Karpas-422 (cell line): ENCODE measurements around the gene SERPINB7. TPM values are rescaled to one million over a fixed set of nuclear protein-coding genes. Genes with fewer than 3 reads are reported as not detected.
A peak's percentile ranks its signal among the peaks of the same experiment; 100 is the strongest.

Experiments used
- DNase-seq: peaks from one replicate; pipeline ENCODE4 v3.0.0-alpha.2; 2015
- H2AFZ ChIP-seq: fragments of 200-600 bp; sonication (generic); 2 replicates; pipeline ENCODE4 v1.6.1; 2014; ENCODE audit warnings: antibody characterized with exemption, low read length, mixed read lengths
- H3K27ac ChIP-seq: fragments of 200-600 bp; sonication (generic); 2 replicates; pipeline ENCODE4 v1.5.1; 2014; ENCODE audit warnings: mild to moderate bottlenecking, low read length, moderate library complexity
- H3K27me3 ChIP-seq: fragments of 200-600 bp; sonication (generic); 2 replicates; pipeline ENCODE4 v1.6.1; 2014; ENCODE audit warnings: low read length, mixed read lengths
- H3K36me3 ChIP-seq: fragments of 200-600 bp; sonication (generic); 2 replicates; pipeline ENCODE4 v1.6.1; 2014; ENCODE audit warnings: low read length, mixed read lengths; ENCODE audit not compliant: insufficient read depth
- H3K4me1 ChIP-seq: fragments of 200-600 bp; sonication (generic); 2 replicates; pipeline ENCODE4 v1.6.1; 2014; ENCODE audit warnings: mild to moderate bottlenecking, low read length, mixed read lengths
- H3K4me2 ChIP-seq: fragments of 200-600 bp; sonication (generic); 2 replicates; pipeline ENCODE4 v1.6.1; 2014; ENCODE audit warnings: low read length, low read depth, mild to moderate bottlenecking; ENCODE audit not compliant: poor library complexity, severe bottlenecking
- H3K4me3 ChIP-seq: fragments of 200-600 bp; sonication (generic); 2 replicates; pipeline ENCODE4 v1.5.1; 2014; ENCODE audit warnings: mild to moderate bottlenecking, antibody characterized with exemption, low read length, mixed read lengths
- H3K79me2 ChIP-seq: fragments of 200-600 bp; sonication (generic); 2 replicates; pipeline ENCODE4 v1.6.1; 2014; ENCODE audit warnings: mild to moderate bottlenecking, low read length, mixed read lengths
- H3K9ac ChIP-seq: fragments of 200-600 bp; sonication (generic); 2 replicates; pipeline ENCODE4 v1.6.0; 2014; ENCODE audit warnings: low read length
- H3K9me2 ChIP-seq: fragments of 200-600 bp; sonication (generic), shearing (Covaris generic); replicated peaks from 2 replicates; pipeline ENCODE4 v1.6.0; 2014; ENCODE audit warnings: mild to moderate bottlenecking, low read length, moderate library complexity; ENCODE audit not compliant: insufficient read depth
- H3K9me3 ChIP-seq: fragments of 300-700, 200-600 bp; sonication (generic); 2 replicates; pipeline ENCODE4 v1.6.1; 2014; ENCODE audit warnings: low read length, mixed read lengths
- H4K20me1 ChIP-seq: fragments of 200-600 bp; sonication (generic); 2 replicates; pipeline ENCODE4 v1.6.1; 2014; ENCODE audit warnings: mild to moderate bottlenecking, antibody characterized with exemption, low read length, low read depth; ENCODE audit not compliant: insufficient read depth
- total RNA-seq: library from RNA; depleted of rRNA; stranded (reverse); fragments of >200 nt; shearing (Covaris generic); gene quantifications from 2 replicates; pipeline ENCODE4 v1.2.3, GENCODE V29; 2014; ENCODE audit warnings: low replicate concordance; rRNA removed

The SERPINB7 gene
- 2.8 TPM in 1 of 2 replicates, not detected in the other for total RNA-seq

- H3K9ac ChIP-seq = no peak within 1 kb of the TSS
- no peaks in the 10 kb centered on the region for H4K20me1 ChIP-seq
- no peaks in the 10 kb centered on the region for H3K9me3 ChIP-seq
- no peaks in the 10 kb centered on the region for H3K9me2 ChIP-seq
- H3K4me2 ChIP-seq = no peak within 1 kb of the TSS
- no peaks in the 10 kb centered on the region for H3K4me1 ChIP-seq
- DNase-seq = no peak
- no peaks in the 10 kb centered on the region for H3K36me3 ChIP-seq
- no peak within 1 kb of the TSS for H3K4me3 ChIP-seq
- no peak within 1 kb of the TSS for H2AFZ ChIP-seq
- H3K79me2 ChIP-seq = no peaks in the 10 kb centered on the region
- H3K27me3 ChIP-seq = 0 out of 2 replicates have a peak, but pooled peaks cover 2% of the 10 kb centered on the region
- no peak within 1 kb of the TSS for H3K27ac ChIP-seq
Measured at GRCh38 chr18:63775166-63775730, at the start of gene SERPINB7. TSS of gene SERPINB7 (plus strand) at chr18:63775418. CDS start at chr18:63782373, 6,955 bp downstream.

DNA sequence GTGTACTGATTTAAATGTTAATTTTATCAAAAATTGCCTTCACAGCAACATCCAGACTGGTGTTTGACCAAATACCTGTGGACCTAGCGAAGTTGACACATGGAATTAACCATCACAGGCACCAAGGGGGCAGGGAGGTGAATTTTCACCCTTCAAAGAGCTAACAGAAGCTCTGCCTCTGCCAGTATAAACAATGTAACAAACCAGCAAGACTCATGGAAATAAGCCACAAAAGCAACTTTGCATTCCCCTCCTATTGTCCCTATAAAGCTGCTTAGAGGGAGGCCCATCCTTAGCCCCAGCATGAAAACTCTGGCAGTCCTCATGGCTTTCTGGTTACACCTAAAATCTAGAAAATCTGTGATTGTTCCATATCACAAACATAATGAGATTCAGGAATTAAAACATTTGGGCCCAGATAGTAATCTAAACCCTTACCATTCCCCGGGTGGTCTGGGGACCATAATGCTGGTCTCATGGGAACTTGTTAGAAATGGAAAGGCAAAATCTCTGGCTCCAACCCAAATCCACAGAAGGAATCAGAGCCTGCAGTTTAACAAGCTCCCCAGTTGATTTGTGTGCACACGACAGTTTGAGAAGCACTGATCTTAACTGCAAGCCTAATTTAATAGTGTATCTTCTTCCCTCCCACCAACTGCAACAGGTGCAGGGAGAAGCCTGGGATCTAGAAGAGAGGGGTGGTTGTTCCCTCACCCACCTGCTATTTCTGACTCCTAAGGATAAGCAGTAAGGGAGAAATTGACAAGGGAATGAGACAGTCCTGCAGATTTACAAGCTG lies 49.3 kb upstream of the SERPINB7 start:
- Histone ChIP-seq H4K20me1 (no peaks in the 10 kb centered on the region), H3K79me2 (no peaks in the 10 kb centered on the region), H3K27ac (no peak overlapping the region), H3K4me2 (no peak overlapping the region), H3K9me2 (no peaks in the 10 kb centered on the region), H3K4me1 (no peaks in the 10 kb centered on the region), H3K36me3 (no peaks in the 10 kb centered on the region), H3K27me3 (no peaks in the 10 kb centered on the region), H3K9ac (no peak overlapping the region), H3K9me3 (no peaks in the 10 kb centered on the region), H3K4me3 (no peak overlapping the region), H2AFZ (no peak overlapping the region)
- DNase-seq = peak; percentile 29

- no peak overlapping the region for H3K4me2 ChIP-seq
- H3K27ac ChIP-seq = no peak overlapping the region
- H3K4me1 ChIP-seq = no peaks in the 10 kb centered on the region
- no peaks in the 10 kb centered on the region for H3K79me2 ChIP-seq
- no peaks in the 10 kb centered on the region for H3K9me2 ChIP-seq
- no peaks in the 10 kb centered on the region for H4K20me1 ChIP-seq
- DNase-seq = no peak
- no peak overlapping the region for H2AFZ ChIP-seq
- H3K4me3 ChIP-seq = no peak overlapping the region
- no peaks in the 10 kb centered on the region for H3K27me3 ChIP-seq
- H3K36me3 ChIP-seq = no peaks in the 10 kb centered on the region
- no peaks in the 10 kb centered on the region for H3K9me3 ChIP-seq
- no peak overlapping the region for H3K9ac ChIP-seq
Measured at GRCh38 chr18:63730773-63731172, 44.4 kb upstream of the SERPINB7 start.

GRCh38 chr18:63731215-63731614 lies 44.0 kb upstream of the SERPINB7 start:
- H3K79me2 ChIP-seq = no peaks in the 10 kb centered on the region
- no peaks in the 10 kb centered on the region for H4K20me1 ChIP-seq
- no peak overlapping the region for H3K9ac ChIP-seq
- H3K9me2 ChIP-seq = no peaks in the 10 kb centered on the region
- H3K27ac ChIP-seq = no peak overlapping the region
- H3K4me1 ChIP-seq = no peaks in the 10 kb centered on the region
- no peak overlapping the region for H3K4me3 ChIP-seq
- H3K36me3 ChIP-seq = no peaks in the 10 kb centered on the region
- no peak overlapping the region for H2AFZ ChIP-seq
- DNase-seq = no peak
- H3K27me3 ChIP-seq = no peaks in the 10 kb centered on the region
- H3K4me2 ChIP-seq = no peak overlapping the region
- H3K9me3 ChIP-seq = no peaks in the 10 kb centered on the region

GRCh38 chr18:63736876-63737275 lies 38.3 kb upstream of the SERPINB7 start:
- no peak for DNase-seq
- Histone ChIP-seq H3K36me3 (no peaks in the 10 kb centered on the region), H3K4me2 (no peak overlapping the region), H3K9ac (no peak overlapping the region), H4K20me1 (no peaks in the 10 kb centered on the region), H3K9me3 (no peaks in the 10 kb centered on the region), H3K27ac (no peak overlapping the region), H2AFZ (no peak overlapping the region), H3K4me1 (no peaks in the 10 kb centered on the region), H3K9me2 (no peaks in the 10 kb centered on the region), H3K4me3 (no peak overlapping the region), H3K79me2 (no peaks in the 10 kb centered on the region), H3K27me3 (no peaks in the 10 kb centered on the region)

GRCh38 chr18:63741769-63742168 lies 33.4 kb upstream of the SERPINB7 start:
- Histone ChIP-seq H3K4me2 (no peak overlapping the region), H3K4me1 (no peaks in the 10 kb centered on the region), H3K4me3 (no peak overlapping the region), H3K9ac (no peak overlapping the region), H3K79me2 (no peaks in the 10 kb centered on the region), H2AFZ (no peak overlapping the region), H3K36me3 (no peaks in the 10 kb centered on the region), H3K27me3 (no peaks in the 10 kb centered on the region), H3K9me3 (no peaks in the 10 kb centered on the region), H3K27ac (no peak overlapping the region), H3K9me2 (no peaks in the 10 kb centered on the region), H4K20me1 (no peaks in the 10 kb centered on the region)
- peak; percentile 63 for DNase-seq

DNA sequence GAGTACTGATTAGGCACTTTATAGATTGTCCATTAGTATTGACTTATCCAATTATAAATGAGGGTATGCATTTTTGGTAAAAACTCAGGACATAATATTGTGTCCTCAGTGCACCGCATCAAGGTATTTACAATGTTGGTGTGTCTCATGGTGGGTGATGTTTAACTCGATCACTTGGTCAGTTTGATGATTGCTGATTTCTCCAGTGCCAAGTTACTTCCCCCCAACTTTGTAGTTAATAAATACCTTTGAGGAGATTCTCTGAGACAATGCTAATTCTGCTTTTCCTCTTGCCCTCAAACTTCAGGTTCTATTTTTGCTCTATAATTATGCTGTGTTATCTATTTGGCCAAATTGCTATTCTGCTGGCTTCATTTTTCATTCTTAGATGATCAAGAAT lies 28.2 kb upstream of the SERPINB7 start:
- Histone ChIP-seq H3K36me3 (no peaks in the 10 kb centered on the region), H3K4me3 (no peak overlapping the region), H3K9me3 (no peaks in the 10 kb centered on the region), H3K79me2 (no peaks in the 10 kb centered on the region), H3K27ac (no peak overlapping the region), H3K9me2 (no peaks in the 10 kb centered on the region), H3K4me2 (no peak overlapping the region), H3K9ac (no peak overlapping the region), H4K20me1 (no peaks in the 10 kb centered on the region), H2AFZ (no peak overlapping the region), H3K4me1 (no peaks in the 10 kb centered on the region), H3K27me3 (no peaks in the 10 kb centered on the region)
- DNase-seq = no peak

GRCh38 chr18:63749489-63749888 lies 25.7 kb upstream of the SERPINB7 start:
- Histone ChIP-seq H3K4me3 (no peak overlapping the region), H3K4me2 (no peak overlapping the region), H2AFZ (no peak overlapping the region), H3K79me2 (no peaks in the 10 kb centered on the region), H3K9me2 (no peaks in the 10 kb centered on the region), H3K4me1 (no peaks in the 10 kb centered on the region), H3K9me3 (no peaks in the 10 kb centered on the region), H3K27me3 (no peaks in the 10 kb centered on the region), H3K27ac (no peak overlapping the region), H3K36me3 (no peaks in the 10 kb centered on the region), H3K9ac (no peak overlapping the region), H4K20me1 (no peaks in the 10 kb centered on the region)
- no peak for DNase-seq
